NOMO-1 treated with dmso at 0.1 percent for 144 hours (cell line): ENCODE data around the gene TMEM151A.

Experiments
- DNase-seq: peaks from one replicate; lab custom pipeline; 2025; ENCODE audit not compliant: unreplicated experiment; lab: John Stamatoyannopoulos, UW

TMEM151A gene

GRCh38 chr11:66282468-66283455 is 8.9 kb upstream of the TMEM151A start:
- DNase-seq = peak; percentile 95

DNA sequence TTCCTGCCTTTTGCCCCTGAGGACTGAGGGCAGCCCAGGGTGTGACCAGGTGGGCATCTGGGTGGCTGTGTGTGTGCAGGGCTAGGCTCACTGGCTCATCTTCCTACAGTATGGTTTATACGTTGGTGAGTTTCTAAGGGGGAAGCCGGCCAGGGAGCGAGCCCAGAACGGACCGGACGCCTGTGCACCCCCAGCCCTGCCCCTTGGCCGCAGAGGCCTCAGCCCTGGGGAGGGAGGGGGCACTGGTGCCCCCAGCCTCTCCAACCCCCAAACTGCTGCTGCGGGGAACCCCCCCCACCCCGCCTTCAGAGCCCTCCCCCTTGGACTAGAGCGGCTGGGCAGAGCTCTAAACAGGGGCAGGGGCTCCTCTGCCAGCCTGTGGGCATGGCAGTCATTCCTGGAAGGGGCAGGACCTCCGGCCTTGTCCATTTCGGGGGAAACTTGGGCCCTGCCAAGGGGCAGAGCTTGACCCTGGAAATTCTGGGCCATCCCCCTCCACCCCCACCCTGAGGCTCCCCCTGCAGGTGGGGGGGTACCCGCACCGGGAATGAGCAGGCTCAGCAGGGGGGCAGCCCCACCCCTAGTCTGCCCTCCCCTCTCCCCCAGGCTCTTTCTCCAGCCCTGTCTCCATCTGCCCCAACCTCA is 8.1 kb upstream of the TMEM151A start:
- no peak for DNase-seq

GRCh38 chr11:66284526-66285078 is 7.1 kb upstream of the TMEM151A start:
- no peak for DNase-seq

DNA sequence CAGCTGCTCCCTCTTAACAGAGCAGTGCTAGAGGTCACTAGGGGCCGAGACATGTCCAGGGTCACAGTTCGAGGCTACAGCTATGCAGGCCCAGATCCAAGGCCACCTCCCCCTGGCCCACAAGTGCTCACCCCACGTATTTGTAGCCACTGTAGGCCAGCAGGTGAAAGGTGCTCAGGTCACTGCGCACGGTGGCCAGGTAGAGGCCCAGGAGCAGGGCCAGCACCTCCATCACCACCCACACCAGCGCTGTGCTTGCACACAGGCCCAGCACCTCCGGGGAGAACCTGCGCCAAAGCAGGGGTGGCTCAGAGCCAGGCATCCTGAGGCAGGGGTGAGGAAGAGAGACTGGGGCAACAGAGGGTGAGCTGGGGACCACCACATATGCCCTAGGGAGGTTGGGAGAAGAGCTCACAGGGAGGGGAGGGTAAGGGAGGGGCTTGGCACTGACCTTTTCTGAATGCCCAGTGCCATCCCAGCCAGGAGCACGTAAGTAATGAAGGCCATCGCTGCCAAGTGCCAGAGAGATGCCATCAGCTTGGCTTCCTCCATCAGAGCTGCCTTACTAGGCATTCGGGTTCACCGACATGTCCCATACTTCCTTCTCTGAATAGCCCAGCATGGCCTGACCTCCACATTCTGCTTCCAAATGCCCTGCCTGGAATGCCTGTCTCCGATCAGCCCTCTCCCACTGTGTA is 6.3 kb upstream of the TMEM151A start:
- DNase-seq = no peak

DNA sequence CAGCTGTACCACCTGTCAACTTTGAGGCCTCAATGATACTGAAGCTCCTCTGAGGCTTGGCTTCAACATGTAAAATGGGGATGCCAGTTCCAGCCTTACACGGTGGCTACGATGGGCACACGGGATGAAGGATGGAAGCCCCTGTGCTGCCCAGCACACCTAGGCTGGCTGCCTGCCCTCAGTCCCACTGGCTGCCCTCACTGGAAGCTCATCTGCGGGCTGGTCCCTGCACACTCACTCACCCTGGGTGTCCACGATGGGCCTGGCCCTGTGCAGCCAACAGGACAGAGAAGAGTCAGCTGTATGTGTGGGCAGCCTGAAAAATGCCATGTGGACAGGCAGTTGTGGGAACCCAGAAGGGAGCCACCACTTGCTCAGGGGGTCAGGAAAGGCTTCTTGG is 5.0 kb upstream of the TMEM151A start:
- DNase-seq = no peak

- no peak for DNase-seq
These were observed 4.3 kb upstream of the TMEM151A start for GRCh38 chr11:66287211-66287888.

DNA sequence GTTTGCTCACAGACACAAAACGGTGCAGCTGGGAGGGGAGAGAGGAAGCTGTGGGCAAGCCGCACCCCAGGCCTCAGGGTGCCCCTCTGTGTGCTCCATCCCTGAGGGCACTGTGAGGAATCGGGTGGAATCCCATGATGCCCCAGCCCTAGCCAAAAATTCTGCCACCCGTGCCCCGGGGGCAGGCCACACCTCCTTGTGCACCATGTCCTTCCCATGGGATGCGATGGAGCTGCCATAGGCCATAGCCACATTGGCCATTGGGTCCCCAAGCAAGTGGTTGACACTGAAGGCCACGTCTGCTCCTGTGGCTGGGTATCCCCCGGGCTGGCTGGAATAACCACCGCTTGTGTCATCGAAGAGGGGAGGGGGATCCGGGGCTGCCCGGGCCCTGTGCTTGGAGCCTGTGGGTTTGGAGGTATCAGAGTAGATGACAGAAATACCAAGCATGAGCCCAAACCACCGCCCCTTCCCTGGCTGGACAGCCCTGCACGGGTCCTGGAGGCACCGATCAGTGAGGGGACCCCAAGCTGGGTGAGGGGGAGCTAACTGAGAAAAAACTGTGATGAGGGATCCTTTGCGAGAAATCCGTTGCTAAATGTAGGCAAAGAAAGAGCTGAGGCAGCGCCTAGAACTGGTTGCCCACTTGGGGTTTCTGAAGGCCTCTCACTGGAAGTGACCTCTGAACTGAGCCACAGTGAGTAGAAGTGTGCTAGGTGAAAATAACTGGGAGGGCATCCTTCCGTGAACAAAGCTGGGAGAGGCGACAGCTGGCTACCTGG is 3.6 kb upstream of the TMEM151A start:
- DNase-seq = no peak

GRCh38 chr11:66288671-66289547 is 2.8 kb upstream of the TMEM151A start, which contains the start of gene YIF1A:
TSS of gene YIF1A (minus strand) at chr11:66289143. CDS start at chr11:66288985, 158 bp downstream.
- DNase-seq = peak; percentile 99

DNA sequence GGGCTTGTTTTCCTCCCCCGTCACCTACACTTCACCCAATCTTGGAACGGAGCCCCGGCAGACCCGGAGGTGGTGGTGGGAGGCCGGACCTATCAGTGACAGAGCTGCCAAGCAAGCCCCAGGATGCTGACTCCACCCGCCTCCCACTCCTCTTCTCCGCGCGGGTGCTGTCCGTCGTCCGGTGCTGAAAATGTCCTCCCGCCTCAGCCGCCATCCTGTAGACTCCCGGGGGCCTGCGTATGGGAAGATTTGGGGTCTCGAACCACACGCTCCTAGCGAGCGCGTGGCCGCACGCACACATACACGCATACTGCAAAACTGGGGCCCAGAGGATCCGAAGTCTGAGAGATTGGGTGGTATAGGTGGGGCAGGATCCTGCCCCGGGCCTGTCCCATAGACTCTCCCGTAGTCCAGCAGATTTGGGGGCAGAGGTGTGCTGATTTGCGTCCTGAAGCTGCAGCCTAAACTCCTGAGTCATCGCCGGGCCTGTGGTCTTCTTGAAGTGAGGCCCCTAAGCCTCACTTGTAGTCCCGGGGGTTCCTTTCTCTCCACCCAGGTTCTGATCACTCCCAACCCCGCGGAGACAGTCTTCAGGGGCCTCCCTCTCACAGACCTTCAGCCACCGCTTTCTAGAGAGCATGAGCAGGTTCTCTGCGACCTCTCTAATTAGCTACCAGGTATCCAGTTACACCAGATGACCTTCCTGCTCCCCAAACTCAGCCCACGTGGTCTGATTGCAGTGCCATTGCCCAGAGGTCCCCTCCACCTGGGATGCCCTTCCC is 2.0 kb upstream of the TMEM151A start:
- DNase-seq = peak; percentile 50

- DNase-seq = no peak
These were observed 1.4 kb upstream of the TMEM151A start for GRCh38 chr11:66290330-66290621.

GRCh38 chr11:66291303-66291705 is 390 bp upstream of the TMEM151A start:
- DNase-seq = no peak

DNA sequence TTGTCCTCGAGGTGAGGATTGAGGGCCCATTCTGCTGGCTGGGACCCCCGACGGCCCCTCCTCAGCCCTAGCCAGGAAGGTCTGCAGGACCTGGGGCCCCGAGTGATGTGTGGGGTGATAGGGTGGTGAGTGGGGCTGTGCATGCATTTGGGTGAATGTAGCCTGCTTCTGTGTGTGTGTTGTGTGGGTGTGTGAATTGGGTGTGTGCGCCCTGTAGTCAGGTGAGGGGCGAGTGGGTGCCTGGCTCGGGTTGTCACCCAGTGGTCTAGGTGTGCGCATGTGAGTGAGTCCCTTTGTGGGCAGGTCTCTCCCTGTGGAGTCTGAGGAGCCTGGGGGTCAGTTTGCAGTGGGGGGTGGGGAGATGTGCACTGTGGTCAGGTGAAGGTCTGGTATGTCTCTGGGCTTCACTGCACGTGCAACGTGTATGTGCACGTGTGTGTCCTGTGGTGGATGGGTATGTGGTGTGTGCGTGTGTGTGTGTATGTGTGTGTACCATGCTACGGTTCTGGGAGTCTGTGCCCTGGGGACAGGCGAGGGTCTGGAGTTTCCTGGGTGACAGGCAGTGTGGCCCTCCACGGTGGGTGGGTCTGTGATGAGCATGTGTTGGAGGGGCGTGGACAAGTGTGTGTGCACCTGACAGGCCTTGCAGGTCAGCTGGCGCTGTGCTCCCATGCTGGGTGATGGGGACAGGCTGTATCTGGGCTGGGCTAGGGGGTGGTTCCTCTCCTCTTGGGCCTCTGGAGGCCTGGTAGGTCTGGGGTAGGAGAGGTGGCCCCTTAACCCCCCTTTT is 1.0 kb downstream of the TMEM151A start:
- no peak for DNase-seq

DNA sequence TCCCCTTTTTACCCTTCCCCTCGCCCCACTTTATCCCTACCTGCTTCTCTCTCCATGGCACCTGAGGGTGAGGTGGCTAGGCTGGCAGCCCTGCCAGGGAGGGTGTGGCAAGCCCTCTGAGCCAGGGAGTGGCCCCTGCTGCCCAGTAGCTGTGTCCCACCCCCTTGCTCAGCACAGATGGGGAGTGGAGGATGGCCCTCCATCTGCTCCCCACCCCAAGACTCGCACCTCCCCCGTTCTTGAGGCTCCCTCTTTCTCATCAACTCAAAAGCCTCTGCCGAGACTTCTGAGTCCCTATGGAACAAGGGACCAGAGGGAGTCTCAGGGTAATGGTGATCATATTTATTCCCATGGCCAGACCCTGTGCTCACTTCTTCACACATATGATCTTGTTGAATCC is 1.7 kb downstream of the TMEM151A start:
- DNase-seq = no peak

- no peak for DNase-seq
These were observed 2.3 kb downstream of the TMEM151A start for GRCh38 chr11:66293777-66294625.

GRCh38 chr11:66294626-66295620 is 3.2 kb downstream of the TMEM151A start:
- DNase-seq = no peak
